Measurements from ENCODE around the gene XXYLT1.

DNA sequence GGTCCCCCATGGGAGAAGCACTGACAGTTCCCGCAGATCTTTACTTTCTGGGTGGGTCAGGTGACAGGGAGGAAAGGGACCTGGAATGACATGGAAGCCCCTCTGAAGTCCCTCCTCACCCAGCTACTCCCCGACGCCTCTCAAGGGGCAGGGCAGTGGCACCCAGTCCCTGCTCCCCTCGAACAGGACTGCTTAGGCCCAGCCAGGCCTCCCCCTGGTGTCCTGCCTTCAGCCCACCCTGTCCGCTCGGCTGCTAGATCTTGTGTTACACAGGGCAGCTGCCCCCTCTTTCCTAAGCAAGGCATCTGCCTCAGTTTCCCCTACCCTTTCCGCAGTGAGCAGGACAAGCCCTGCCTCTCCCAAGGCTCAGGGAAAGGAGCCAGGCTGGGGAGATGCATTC, 226.5 kb downstream of the XXYLT1 start:
- no peak for TF ChIP-seq CEBPB (IDR thresholded peaks at IDR 0.05; ENCODE audit: low read depth, low read length)
- no peak for TF ChIP-seq CBX5 (IDR thresholded peaks at IDR 0.05; ENCODE audit: low read depth, low read length)
- no peak for TF ChIP-seq SP1 (IDR thresholded peaks at IDR 0.05; ENCODE audit: low read depth, low read length)
- TF ChIP-seq EP300 (IDR thresholded peaks at IDR 0.05; ENCODE audit: borderline replicate concordance in 1 of 2, low read depth in 2 of 2, low read length in 2 of 2) = no peak
- no peak for TF ChIP-seq POLR2A (IDR thresholded peaks at IDR 0.05; ENCODE audit: control extremely low read depth in 1 of 2, low read depth in 2 of 2, low read length in 2 of 2)
- TF ChIP-seq, protein P1, sequence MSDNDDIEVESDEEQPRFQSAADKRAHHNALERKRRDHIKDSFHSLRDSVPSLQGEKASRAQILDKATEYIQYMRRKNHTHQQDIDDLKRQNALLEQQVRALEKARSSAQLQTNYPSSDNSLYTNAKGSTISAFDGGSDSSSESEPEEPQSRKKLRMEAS (IDR thresholded peaks at IDR 0.05) = no peak
- no peak for TF ChIP-seq SP4 (IDR thresholded peaks at IDR 0.05; ENCODE audit: low read length)
- TF ChIP-seq, protein P2, sequence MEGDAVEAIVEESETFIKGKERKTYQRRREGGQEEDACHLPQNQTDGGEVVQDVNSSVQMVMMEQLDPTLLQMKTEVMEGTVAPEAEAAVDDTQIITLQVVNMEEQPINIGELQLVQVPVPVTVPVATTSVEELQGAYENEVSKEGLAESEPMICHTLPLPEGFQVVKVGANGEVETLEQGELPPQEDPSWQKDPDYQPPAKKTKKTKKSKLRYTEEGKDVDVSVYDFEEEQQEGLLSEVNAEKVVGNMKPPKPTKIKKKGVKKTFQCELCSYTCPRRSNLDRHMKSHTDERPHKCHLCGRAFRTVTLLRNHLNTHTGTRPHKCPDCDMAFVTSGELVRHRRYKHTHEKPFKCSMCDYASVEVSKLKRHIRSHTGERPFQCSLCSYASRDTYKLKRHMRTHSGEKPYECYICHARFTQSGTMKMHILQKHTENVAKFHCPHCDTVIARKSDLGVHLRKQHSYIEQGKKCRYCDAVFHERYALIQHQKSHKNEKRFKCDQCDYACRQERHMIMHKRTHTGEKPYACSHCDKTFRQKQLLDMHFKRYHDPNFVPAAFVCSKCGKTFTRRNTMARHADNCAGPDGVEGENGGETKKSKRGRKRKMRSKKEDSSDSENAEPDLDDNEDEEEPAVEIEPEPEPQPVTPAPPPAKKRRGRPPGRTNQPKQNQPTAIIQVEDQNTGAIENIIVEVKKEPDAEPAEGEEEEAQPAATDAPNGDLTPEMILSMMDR (IDR thresholded peaks at IDR 0.05; ENCODE audit: control extremely low read depth in 1 of 3, insufficient read depth in 1 of 3, low read depth in 1 of 3, low read length in 3 of 3) = no peak
- no peak for TF ChIP-seq CREB1 (IDR thresholded peaks at IDR 0.05)
- TF ChIP-seq NRF1 (IDR thresholded peaks at IDR 0.05; ENCODE audit: low read depth, low read length) = no peak
